ENCODE data around the gene GRWD1.

Gene GRWD1

GRCh38 chr19:48442116-48443035, 3.4 kb upstream of the GRWD1 start:
- DNase-seq (ENCODE audit: low read depth, low spot score), result no peak
- no peak overlapping the region for H3K9ac ChIP-seq (ENCODE audit: insufficient read length)
- H3K27ac ChIP-seq, result no peak overlapping the region
- no peak overlapping the region for H3K4me3 ChIP-seq
- H3K36me3 ChIP-seq (ENCODE audit: insufficient read depth, low read length), result peaks cover 6% of the 10 kb centered on the region
- no peak for TF ChIP-seq POLR2AphosphoS5 (IDR thresholded peaks at IDR 0.05; ENCODE audit: borderline replicate concordance, low read depth, low read length)
- TF ChIP-seq FOXP2 (optimal IDR thresholded peaks at IDR 0.05; ENCODE audit: control extremely low read depth, extremely low read length, insufficient read depth), result no peak
- no peak for TF ChIP-seq EZH2 (IDR thresholded peaks at IDR 0.05)
- no peaks in the 10 kb centered on the region for H3K9me3 ChIP-seq (ENCODE audit: low read depth, low read length)

- TF ChIP-seq POLR2AphosphoS5 (IDR thresholded peaks at IDR 0.05; ENCODE audit: borderline replicate concordance, low read depth, low read length), result no peak
- no peak for TF ChIP-seq FOXP2 (optimal IDR thresholded peaks at IDR 0.05; ENCODE audit: control extremely low read depth, extremely low read length, insufficient read depth)
- no peak for TF ChIP-seq EZH2 (IDR thresholded peaks at IDR 0.05)
- Histone ChIP-seq H3K36me3 (ENCODE audit: insufficient read depth, low read length) (peaks cover 15% of the 10 kb centered on the region), H3K9me3 (ENCODE audit: low read depth, low read length) (no peaks in the 10 kb centered on the region), H3K9ac (ENCODE audit: insufficient read length) (no peak overlapping the region), H3K4me3 (no peak overlapping the region), H3K27ac (no peak overlapping the region)
- no peak for DNase-seq (ENCODE audit: low read depth, low spot score)
Measured at GRCh38 chr19:48443256-48443655, 2.5 kb upstream of the GRWD1 start.

DNA sequence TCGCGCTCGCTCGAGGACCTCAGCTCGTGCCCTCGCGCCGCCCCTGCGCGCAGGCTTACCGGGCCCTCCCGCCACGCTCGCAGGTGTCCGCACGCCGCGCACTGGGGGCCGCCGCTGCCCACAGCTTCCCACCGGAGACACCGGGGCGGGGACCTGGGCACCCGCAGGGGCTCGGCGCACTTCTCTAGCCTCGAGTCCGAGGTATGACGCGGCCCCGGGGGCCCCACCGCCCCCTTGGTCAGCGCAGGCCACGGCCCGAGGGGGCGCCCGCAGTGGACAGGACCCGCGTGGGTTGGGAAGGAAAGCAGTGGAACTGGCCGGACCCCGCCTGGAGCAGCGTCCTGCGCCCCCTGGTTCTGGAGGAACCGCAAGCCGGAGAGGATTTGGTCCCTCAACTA, 2.1 kb upstream of the GRWD1 start:
- no peak for DNase-seq (ENCODE audit: low read depth, low spot score)
- Histone ChIP-seq H3K4me3 (peak overlapping the region; percentile 93), H3K9ac (ENCODE audit: insufficient read length) (no peak overlapping the region), H3K9me3 (ENCODE audit: low read depth, low read length) (no peaks in the 10 kb centered on the region), H3K27ac (no peak overlapping the region; the same call in 1 of the 2 replicates), H3K36me3 (ENCODE audit: insufficient read depth, low read length) (peaks cover 20% of the 10 kb centered on the region)
- TF ChIP-seq FOXP2 (optimal IDR thresholded peaks at IDR 0.05; ENCODE audit: control extremely low read depth, extremely low read length, insufficient read depth) (no peak), POLR2AphosphoS5 (IDR thresholded peaks at IDR 0.05; ENCODE audit: borderline replicate concordance, low read depth, low read length) (no peak), EZH2 (IDR thresholded peaks at IDR 0.05) (no peak)

DNA sequence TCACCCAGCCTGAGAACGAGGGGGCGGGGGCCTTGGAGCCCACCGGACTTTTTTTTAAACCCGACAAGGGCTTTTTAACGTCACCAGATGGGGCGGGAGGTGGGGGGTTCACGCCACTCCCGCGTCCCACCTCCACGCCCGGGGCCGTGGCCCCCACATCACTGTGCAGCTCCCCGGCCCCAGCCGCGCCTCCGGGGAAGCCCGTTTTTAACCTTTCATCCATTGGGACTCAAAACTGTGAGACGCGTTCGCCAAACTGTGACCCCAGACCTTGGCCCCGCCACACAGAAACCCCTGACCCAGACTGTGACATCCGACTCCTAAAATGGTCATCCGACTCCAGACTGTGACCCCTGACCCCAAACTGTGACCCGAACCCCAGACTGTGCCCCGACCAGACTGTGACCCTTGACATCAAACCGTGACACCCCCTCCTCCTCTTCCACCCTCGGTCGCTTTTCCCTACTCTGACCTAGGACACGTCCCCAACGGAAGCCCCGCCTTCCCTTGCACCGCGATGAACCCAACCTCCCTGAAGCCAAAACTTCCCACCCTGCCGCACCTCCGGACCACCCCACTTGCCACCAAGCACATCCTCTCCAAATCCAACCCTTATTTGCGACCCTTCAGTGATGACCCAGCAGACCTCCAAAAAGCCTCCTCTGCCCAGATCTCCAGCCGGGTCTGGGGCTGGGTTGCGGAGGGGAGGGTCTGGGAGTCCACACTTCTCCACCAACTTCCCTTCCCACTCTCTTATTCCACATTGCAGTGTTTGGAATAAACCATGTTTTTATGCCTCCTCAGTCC, 1.5 kb upstream of the GRWD1 start:
- peak overlapping the region; percentile 80 for H3K27ac ChIP-seq
- no peak for TF ChIP-seq EZH2 (IDR thresholded peaks at IDR 0.05)
- no peak for TF ChIP-seq FOXP2 (optimal IDR thresholded peaks at IDR 0.05; ENCODE audit: control extremely low read depth, extremely low read length, insufficient read depth)
- no peak for TF ChIP-seq POLR2AphosphoS5 (IDR thresholded peaks at IDR 0.05; ENCODE audit: borderline replicate concordance, low read depth, low read length)
- no peak for DNase-seq (ENCODE audit: low read depth, low spot score)
- H3K36me3 ChIP-seq (ENCODE audit: insufficient read depth, low read length), result peaks cover 26% of the 10 kb centered on the region
- peak overlapping the region; percentile 98 for H3K9ac ChIP-seq (ENCODE audit: insufficient read length)
- no peaks in the 10 kb centered on the region for H3K9me3 ChIP-seq (ENCODE audit: low read depth, low read length)
- H3K4me3 ChIP-seq, result peak overlapping the region; percentile 93

DNA sequence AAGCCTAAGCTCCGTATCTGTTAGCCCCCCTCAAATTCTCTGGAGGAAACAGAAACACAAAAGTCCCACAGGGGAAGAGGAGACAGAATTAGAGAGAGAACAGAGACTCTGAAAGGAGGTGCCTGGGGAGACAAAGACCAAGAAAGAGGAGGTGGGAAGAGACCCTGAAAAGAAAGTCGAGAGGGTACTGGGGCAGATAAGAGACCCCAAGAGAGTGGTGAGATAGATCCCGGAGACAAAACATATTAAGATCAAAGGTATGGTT, 915 bp upstream of the GRWD1 start:
- TF ChIP-seq POLR2AphosphoS5 (IDR thresholded peaks at IDR 0.05; ENCODE audit: borderline replicate concordance, low read depth, low read length), result no peak
- Histone ChIP-seq H3K9ac (ENCODE audit: insufficient read length) (peak overlapping the region; percentile 98), H3K27ac (peak overlapping the region; percentile 80), H3K36me3 (ENCODE audit: insufficient read depth, low read length) (peaks cover 31% of the 10 kb centered on the region), H3K9me3 (ENCODE audit: low read depth, low read length) (no peaks in the 10 kb centered on the region), H3K4me3 (peak overlapping the region; percentile 93)
- no peak for DNase-seq (ENCODE audit: low read depth, low spot score)

DNA sequence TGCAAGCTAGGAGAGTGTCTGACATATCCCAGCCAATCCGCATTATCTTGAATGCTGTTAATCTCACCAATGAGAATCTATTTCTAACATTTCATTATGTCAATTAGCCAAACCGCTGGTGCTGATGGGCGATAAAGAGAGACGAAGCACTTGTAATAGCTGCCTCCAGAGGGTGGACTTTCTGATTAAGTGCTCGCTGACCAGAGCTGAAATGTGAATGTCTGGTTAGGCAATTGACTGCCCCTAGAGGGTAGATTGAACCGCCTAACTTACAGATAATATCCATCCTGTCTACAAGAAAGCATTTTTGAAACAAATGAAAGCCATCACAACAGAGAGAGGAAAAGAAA, 552 bp upstream of the GRWD1 start:
- no peak for TF ChIP-seq FOXP2 (optimal IDR thresholded peaks at IDR 0.05; ENCODE audit: control extremely low read depth, extremely low read length, insufficient read depth)
- DNase-seq (ENCODE audit: low read depth, low spot score), result peak; percentile 42
- H3K27ac ChIP-seq, result peak overlapping the region; percentile 80

GRCh38 chr19:48446579-48446978, 796 bp downstream of the GRWD1 start:
- TF ChIP-seq EZH2 (IDR thresholded peaks at IDR 0.05) (no peak), FOXP2 (optimal IDR thresholded peaks at IDR 0.05; ENCODE audit: control extremely low read depth, extremely low read length, insufficient read depth) (no peak), POLR2AphosphoS5 (IDR thresholded peaks at IDR 0.05; ENCODE audit: borderline replicate concordance, low read depth, low read length) (no peak)
- DNase-seq (ENCODE audit: low read depth, low spot score), result no peak
- Histone ChIP-seq H3K27ac (no peak overlapping the region), H3K9ac (ENCODE audit: insufficient read length) (peak overlapping the region; percentile 98), H3K9me3 (ENCODE audit: low read depth, low read length) (no peaks in the 10 kb centered on the region), H3K36me3 (ENCODE audit: insufficient read depth, low read length) (peaks cover 48% of the 10 kb centered on the region), H3K4me3 (peak overlapping the region; percentile 93)

More for the DNA sequence above, 552 bp upstream of the GRWD1 start:
- H3K4me3 ChIP-seq, result peak overlapping the region; percentile 93
- peak overlapping the region; percentile 98 for H3K9ac ChIP-seq (ENCODE audit: insufficient read length)
- peaks cover 35% of the 10 kb centered on the region for H3K36me3 ChIP-seq (ENCODE audit: insufficient read depth, low read length)
- no peaks in the 10 kb centered on the region for H3K9me3 ChIP-seq (ENCODE audit: low read depth, low read length)

DNA sequence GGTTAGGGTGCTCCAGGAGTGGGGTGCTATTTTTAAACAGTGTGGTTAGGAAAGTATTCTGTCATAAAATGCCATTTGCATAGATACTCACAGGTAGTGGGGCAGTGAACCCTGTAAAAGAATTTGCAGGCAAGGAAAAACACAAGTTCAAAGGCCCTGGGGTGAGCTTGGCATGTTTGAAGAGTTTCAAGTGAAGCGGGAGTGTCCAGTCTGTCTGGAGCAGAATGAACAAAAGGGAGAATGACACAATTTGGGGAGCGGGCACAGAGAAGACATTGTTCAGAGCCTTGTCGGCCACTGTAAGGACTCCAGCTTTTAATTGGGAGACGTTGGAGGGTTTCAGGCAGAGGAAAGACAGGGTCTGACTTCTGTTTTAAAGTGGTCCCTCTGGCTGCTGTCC, 2.8 kb downstream of the GRWD1 start:
- DNase-seq (ENCODE audit: low read depth, low spot score), result no peak
- Histone ChIP-seq H3K36me3 (ENCODE audit: insufficient read depth, low read length) (peaks cover 66% of the 10 kb centered on the region), H3K9me3 (ENCODE audit: low read depth, low read length) (no peaks in the 10 kb centered on the region), H3K27ac (no peak overlapping the region), H3K4me3 (no peak overlapping the region), H3K9ac (ENCODE audit: insufficient read length) (no peak overlapping the region)
- no peak for TF ChIP-seq EZH2 (IDR thresholded peaks at IDR 0.05)
- no peak for TF ChIP-seq POLR2AphosphoS5 (IDR thresholded peaks at IDR 0.05; ENCODE audit: borderline replicate concordance, low read depth, low read length)
- TF ChIP-seq FOXP2 (optimal IDR thresholded peaks at IDR 0.05; ENCODE audit: control extremely low read depth, extremely low read length, insufficient read depth), result no peak

Measured in SK-N-MC (cell line).